HG03139 (cell line): Measurements from ENCODE around the gene SMC5.
"Not testable (repeated sequence)": the region's sequence is repeated elsewhere in the genome, so short reads cannot be mapped to it uniquely, and the experiment has no call there.

Source experiments
- ATAC-seq: cut with Tn5 transposase; IDR thresholded peaks from one replicate; pipeline ENCODE4 v1.9.1; 2021; ENCODE audit not compliant: unreplicated experiment

SMC5 gene

DNA sequence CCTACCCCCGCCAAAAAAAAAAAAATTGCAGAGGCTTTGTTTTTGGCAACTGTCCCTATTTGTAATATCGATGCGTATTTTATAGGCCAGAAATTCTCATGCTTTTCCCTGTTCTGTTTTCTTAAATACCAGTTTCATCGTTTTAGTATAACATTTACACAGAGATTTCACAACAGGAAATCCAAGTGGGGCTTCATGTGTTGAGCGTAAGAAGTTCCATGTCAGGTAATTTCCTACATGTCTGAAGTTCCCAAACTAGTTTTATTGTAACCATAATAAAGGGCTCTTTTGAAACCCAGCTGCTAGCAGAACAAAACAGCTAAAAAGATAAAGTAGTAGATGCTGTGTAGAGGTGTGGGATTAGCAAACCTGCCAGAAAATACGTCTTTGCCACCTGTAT, 4.2 kb downstream of the SMC5 start:
- ATAC-seq = no peak

DNA sequence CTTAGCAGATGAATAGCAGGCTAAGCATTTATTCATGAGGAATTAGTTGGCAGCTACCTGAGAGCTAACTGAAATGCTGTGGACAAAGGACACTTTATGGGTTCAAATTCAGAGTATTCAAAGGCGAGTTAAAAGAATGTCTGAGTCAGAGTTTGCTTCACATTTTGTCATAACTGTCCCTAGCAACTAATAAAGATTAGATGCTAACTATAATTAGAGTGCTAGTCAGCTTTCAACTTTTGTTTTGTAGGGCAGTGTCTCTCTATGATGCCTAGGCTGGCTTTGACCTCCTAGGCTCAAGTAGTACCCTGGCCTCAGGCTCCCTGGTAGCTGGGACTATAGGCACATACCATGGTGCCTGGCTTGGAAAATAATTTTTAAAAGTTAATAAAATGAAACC, 4.6 kb downstream of the SMC5 start:
- ATAC-seq = no peak

DNA sequence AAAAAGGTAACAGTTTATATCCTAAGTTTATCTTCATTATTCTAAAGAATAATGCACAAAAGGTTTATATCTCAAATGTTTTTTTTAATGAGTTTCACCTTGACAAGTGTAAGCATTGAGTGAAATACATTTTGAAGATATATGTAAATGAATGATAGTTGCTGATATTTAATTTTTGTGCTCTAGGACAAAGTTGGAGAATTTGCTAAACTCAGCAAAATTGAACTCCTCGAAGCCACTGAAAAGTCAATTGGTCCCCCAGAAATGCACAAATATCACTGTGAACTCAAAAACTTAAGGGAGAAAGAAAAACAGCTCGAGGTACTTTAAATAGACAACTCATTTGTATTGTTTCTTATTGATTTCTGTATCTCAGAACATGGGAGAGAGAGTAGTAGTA, 19.5 kb downstream of the SMC5 start:
- ATAC-seq = no peak

DNA sequence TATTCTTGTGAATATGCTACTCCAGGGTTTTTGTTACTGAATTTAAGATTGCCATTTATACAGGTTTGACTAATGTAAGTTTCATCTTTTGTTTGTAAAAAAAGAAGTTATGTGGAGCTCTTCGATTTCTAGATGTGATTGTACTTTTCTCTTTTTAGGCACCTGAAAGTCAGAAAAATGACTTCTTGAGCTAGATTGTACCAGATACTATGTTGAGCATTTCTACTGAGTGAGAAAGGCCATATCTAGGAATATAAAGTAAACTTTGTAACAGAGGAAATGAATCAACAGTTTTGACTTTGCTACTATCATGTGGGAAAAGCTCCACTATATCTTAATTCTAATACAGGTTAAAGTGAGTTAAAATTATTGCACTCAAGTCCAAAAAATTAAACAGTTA, 25.1 kb downstream of the SMC5 start:
- no peak for ATAC-seq

DNA sequence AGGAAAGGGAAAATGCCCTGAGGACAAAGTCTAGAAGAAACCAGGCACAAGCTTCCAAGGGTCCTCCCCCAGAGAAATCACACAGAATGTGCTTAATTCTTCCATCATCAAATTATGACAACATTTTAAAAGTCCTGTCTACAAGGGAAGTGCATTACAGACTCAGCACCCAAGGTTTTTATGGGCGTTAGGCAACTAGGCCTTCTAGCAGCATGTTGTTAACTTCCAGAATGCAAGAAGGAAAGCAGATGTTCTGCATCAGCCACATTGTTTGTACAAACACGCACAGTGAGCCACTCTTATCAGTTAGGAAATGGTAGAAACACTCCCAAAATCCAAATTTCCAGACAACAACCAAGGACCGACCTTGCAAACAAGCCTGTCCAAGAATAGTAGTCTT, 26.5 kb downstream of the SMC5 start:
- ATAC-seq = no peak

DNA sequence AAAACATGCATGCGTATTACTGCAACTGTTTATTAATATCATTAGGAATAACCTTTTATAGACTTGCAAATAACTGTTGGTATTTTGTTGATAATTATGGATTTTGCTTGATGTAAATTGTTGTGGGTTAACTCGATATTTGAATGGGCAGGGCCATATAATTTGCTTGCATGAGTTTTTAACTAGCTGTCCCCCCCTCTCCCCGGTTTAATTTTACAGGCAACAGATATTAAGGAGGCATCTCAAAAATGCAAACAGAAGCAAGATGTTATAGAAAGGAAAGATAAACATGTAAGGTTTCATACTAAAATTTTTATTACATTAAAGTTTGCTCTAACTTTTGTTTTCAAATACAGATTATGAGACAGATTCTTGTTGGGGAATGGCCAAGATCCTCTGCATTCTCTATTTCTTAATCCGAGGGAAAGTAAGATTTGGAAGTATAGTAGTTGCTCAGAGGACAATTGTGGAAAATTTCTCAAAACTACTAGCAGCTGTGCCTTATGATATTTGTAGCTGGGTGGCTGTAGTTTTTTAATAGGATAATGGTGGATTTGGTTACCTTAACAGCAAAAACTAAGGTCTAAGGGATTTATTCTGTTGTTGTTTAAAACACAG, 27.3 kb downstream of the SMC5 start:
- no peak for ATAC-seq

DNA sequence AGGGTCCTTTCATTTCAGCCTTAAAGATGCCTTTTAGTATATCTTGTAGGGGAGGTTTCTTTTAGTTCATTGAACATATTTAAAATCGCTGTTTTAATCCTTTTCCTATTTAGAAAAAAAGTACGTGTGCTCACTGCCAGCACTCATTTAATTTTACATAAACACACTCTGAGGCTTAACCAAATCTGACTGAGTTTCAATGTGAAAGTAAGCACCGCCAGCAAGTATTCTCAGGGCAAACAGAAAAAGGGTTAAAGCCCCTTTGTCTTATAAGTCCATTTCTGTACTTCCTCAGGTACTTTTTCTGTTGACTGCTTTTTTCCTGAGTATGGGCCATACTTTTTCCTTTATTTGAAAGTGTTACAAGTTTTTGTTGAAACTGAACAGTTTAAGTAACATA, 31.8 kb downstream of the SMC5 start:
- ATAC-seq = no peak

DNA sequence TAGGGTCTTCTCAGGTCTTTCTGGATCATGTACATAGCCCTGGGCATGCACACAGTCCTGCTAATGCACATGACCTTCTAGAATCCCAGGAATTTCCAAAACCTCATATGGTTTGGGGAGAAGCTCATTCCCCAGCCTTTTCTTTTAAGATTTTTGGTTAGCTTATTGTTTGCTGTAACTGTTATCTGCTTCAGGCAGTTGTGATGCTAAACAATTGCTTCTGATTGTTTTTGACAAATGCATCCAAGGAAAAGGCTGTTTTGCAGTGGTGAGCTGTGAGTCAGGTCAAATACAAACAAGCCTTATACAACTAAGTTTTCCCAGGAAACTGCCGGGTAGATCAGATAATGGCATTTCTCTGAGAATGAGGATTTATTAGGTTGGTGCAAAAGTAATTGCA, 32.7 kb downstream of the SMC5 start:
- no peak for ATAC-seq

DNA sequence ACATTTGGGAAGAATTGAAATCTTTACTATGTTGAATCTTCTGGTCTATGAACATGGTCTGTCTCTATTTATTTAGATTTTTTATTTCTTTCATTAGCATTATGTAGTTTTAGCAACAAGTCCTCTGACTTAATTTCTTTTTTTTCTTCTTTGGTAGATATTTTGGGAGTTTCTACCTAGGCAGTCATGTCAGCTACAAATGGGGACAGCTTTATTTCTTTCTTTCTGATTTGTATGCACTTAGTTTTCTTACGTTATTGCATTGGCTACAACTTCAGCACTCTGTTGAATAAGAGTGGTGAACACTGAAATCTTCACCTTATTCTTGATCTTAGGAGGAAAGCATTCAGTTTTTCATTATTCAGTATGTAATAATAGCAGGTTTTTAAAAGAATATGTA, 33.5 kb downstream of the SMC5 start:
- no peak for ATAC-seq

DNA sequence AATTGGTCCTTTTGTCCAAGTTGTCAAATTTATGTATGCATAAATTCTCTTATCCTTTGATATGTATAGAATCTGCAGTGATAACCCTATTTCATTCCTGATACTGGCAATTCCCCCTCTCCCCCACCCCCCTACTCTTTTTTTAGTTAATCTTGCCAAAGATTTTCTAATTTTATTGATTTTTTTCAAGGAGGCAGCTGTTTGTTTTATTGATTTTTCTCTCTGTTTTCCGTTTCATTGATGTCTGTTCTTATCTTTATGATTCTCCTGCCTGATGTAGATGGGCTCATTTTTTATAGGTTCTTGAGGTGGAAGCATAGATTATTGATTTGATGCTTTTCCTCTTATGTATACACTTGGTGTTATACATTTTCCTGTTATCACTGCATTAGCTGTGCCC, 34.4 kb downstream of the SMC5 start:
- ATAC-seq = no peak

DNA sequence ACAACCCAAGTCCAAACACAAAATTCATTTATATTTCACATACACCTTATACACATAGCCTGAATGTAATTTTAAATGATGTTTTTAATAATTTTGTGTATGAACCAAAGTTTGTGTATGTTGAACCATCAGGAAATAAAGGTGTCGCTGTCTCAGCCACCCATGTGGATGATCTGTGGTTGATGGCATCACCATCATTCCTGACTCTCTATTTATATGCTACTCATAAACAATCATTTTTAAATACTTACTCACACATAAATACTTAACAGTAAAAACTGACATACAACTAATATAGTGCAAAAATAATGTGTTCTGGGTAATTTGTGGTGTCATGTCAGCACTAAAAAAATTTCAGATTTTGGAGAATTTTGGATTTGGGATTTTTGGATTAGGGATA, 38.4 kb downstream of the SMC5 start:
- no peak for ATAC-seq

DNA sequence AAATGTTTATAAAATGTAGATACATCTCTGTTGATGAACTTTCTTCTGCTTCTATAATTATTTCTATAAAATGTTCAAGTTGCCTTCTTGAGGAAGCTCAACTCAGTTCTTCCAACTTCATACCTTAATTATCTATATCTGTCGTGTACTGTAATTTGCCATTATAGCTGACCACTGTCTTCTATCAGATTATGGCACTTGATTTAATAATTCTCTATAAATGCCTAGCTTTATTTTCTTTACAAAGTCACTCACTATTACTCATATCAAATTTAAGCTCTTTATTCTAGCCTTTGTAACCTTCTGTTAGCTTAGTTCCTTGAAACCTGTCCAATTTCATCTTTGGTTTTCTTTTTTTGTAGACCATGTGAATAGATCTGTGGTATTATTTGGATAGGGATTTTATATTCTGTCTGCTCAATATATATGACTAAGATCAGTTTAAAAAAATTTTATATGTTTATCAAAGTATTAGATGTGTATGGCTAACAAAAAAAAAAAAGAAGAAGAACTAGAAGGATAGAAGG, 39.5 kb downstream of the SMC5 start:
- no peak for ATAC-seq

DNA sequence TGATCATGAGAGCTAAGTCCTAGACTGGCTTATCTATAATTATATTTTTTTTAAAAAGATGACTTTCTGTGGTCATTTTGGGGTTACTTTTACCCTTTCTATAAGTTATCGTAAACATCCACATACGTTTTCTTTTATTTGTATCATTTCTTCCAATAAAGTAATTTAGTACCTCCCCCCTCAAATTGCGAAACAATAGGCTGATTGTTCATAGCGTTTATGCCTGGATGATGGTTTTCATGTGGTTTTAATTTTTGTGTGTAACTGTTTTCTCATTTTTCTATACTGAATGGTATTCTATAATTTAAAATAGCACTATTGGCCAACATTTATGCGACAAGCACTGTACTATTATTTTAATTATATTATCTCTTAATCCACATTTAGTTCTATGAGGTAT, 44.5 kb downstream of the SMC5 start:
- no peak for ATAC-seq

DNA sequence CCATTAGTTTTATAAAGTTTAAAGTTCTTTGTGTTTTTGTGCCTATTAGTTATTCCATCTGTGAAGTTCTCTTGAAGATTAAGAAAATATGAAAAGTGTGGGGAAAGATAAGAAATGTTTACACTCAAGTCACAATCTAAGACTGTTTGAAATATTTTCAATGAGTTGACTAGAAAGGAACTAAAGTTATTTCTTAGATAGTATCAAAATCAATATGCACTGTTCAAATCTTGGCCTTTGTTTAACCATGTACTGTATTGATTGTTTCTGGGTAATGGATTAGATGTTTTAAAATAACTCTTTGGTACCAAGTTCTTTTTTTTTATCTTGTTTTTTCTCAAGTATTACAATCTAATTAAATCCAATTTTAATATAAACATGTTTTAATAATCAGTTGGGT, 46.0 kb downstream of the SMC5 start:
- no peak for ATAC-seq

DNA sequence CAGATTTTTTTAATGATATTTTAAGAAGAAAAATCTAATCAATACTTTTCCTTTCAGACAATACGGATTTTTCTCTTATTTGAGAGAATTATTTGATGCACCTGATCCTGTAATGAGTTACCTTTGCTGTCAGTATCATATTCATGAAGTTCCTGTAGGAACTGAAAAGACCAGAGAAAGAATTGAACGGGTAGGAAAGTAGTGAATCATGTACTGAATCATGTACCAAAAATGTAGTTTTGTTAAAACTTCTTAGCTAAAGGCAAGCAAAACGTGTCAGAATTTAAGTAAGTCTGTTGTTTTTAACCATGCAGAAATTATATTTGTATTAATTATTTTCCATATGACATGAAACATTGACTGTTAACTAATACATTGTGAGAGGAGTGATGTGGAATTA, 56.6 kb downstream of the SMC5 start:
- ATAC-seq = no peak

DNA sequence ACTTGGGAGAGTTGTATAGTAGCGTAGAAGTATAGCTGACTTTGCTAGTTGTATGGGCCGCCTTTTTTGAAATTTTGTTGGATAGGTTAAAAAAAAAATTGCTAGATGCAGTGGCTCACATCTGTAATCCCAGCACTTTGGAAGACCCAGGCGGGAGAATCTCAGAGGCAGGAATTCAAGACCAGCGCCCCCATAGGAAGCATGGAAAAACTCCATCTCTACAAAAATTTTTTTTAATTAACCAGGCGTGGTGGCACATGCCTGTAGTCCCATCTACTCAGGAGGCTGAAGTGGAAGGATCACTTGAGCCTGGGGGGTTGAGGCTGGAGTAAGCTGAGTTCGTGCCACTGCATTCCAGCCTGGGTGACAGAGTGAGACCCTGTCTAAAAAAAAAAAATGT, 59.2 kb downstream of the SMC5 start:
- no peak for ATAC-seq

DNA sequence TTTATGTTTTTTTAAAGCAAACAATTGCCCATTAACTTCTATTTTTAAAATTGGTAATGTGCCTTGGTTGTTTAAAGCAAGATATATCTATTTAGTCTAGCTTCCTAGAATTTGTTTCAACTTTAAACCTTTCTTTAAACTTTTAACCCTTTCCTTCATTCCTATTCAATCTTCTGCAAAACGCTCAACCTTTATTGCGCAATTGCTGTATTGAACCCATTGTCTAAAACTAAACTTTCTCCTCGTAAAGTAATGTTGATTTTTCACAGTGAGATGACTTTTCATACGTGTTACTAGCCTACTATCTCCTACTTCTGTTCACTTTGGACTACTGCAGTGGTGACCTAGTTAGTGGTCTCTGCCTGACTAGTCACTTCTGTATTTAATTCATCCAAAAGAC, 63.3 kb downstream of the SMC5 start:
- no peak for ATAC-seq

DNA sequence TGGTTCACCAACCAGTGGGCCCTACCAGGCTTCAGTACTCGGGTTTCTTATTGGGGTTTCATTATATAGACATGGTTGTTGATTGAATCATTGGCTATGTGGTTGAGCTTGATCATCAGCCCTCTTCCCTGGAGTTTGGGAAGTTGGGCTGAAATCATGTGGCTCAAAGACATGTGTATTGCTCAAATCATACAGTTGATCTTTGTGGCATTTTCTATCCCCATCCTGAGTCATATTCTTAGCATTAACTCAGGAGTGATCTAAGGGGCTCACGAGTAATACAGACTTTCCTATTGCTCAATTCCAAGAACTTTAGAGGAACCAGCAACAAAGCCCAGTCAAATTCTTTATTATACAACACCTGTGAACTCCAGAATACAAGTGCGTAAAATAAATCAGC, 66.2 kb downstream of the SMC5 start:
- ATAC-seq = no peak

DNA sequence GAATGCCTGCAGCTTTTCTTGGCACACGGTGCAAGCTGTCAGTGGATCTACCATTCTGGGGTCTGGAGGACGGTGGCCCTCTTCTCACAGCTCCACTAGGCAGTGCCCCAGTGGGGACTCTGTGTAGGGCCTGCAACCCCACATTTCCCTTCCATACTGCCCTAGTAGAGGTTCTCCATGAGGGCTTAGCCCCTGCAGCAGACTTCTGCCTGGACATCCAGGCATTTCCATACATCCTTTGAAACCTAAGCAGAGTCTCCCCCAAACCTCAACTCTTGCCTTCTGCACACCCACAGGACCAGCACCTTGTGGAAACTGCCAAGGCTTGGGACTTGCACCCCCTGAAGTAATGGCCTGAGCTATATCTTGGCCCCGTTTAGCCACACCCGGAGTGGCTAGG, 69.8 kb downstream of the SMC5 start:
- not testable (repeated sequence) for ATAC-seq

DNA sequence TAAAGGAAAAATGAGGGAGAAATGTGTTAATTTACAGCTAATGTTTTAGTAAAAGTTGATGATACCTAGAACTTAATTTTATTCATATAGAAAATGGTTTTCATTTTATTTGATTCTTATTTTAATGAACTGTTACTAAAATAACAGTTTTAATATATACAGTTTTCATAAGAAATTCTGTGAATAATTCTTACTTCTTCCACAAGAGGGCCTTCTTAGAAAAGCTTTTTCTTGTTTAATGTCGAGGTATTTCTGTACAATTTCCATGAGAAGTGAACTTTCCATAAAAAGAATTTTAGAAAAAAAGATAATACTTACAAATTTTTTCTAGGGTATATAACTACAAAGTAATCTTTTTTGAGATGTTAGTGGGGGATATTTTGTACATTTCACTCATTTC, 81.8 kb downstream of the SMC5 start:
- no peak for ATAC-seq

DNA sequence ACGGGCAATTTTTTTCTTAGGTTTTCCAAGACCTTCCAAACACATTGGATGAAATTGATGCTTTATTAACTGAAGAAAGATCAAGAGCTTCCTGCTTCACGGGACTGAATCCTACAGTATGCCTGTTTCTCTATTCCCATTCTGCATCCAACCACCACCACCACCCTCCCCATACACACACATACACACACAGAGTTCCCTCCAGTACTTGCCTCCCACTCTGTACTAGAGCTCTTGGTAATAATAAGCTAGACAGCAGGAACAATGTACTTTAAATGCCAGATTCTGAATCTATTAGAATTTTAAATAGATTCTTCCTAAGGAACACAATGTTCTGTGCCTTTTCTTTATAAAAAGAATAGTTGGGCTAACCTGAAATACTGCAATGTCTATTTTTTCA, 88.3 kb downstream of the SMC5 start:
- no peak for ATAC-seq

DNA sequence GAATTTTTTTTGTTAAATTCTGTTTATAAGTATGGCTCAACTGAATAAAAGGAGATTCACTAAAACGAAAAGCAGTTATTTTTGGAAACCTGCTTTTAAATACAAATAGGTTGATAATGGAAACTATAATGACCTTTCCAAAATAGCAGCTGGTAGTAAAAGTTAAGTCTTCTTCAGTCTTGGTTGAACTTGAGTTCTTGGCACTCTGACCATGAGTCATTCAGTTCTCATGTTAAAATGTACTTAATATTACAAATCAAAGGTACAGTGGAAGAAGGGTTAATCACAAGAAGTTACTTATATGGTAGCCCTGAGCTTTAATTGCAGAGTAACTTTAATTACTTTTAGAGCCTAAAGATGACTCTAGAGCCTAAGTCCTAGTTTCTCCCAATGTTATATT, 93.6 kb downstream of the SMC5 start:
- ATAC-seq = no peak

DNA sequence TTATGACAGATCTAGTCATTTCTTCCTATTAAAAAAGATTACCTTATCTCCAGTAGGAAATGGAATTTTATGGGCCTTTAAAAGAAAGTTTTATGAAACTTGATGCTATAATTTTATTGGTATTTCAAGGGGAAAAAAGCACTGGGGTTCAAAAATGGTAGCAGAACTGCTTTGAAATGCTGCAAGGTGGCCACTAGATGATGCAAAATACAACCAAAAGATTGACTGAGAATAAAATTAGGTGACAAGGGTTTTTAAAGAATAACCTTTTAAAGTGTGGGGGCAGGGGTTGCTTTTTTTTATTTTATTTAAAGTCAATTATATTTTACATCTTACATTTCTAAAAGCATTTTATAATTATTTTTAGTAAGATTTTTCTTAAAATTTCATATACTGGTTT, 94.0 kb downstream of the SMC5 start:
- ATAC-seq = no peak

DNA sequence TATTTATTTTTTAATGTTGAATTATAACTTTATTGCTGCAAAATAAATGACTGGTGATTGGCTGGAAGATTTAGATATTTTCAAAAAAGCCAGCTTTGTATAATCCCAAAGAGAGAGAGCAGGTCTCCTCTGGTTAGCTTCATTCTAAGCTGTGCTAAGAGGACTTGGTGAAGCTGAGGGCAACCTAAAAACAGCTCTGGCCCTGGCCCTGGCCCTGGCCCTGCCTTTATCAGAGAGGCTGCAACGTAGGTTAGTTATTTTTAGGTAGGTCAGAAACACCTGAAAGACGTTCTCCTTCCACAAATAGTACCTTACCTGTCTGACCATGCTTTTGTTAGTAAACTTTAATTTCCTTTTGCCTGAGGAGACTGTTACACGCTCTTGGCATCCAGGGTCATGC, 97.0 kb downstream of the SMC5 start:
- ATAC-seq = no peak
